RWPE2 (cell line): ENCODE measurements around the gene FANCC.

Experiments
- ATAC-seq: fragments of 200-7000 bp; cut with Tn5 transposase; 3 replicates; pipeline ENCODE4 v1.9.1; 2021; ENCODE audit warnings: low read depth
- DNase-seq: peaks from one replicate; pipeline ENCODE4 v3.0.0-alpha.2; 2020; ENCODE audit warnings: low spot score
- H3K27ac ChIP-seq: fragments of 450-650 bp; 2 replicates; pipeline ENCODE4 v1.5.1; 2017; ENCODE audit warnings: mild to moderate bottlenecking; ENCODE audit not compliant: poor library complexity, severe bottlenecking
- H3K27me3 ChIP-seq: fragments of 250-450 bp; sonication (Bioruptor Pico); 2 replicates; pipeline ENCODE4 v1.5.1; 2021; ENCODE audit warnings: mild to moderate bottlenecking, moderate library complexity; ENCODE audit not compliant: insufficient read depth, poor library complexity, severe bottlenecking
- H3K36me3 ChIP-seq: fragments of 250-450 bp; sonication (Bioruptor Pico); 2 replicates; pipeline ENCODE4 v1.5.1; 2020; ENCODE audit warnings: low read depth, mild to moderate bottlenecking, moderate library complexity
- H3K4me1 ChIP-seq: fragments of 250-450 bp; sonication (Bioruptor Pico); 2 replicates; pipeline ENCODE4 v1.5.1; 2021; ENCODE audit warnings: mild to moderate bottlenecking, moderate library complexity; ENCODE audit not compliant: insufficient read depth, poor library complexity, severe bottlenecking
- H3K4me3 ChIP-seq: fragments of 250-450 bp; sonication (Bioruptor Pico); 2 replicates; pipeline ENCODE4 v1.5.1; 2021; ENCODE audit warnings: mild to moderate bottlenecking, moderate library complexity; ENCODE audit not compliant: severe bottlenecking
- H3K9me3 ChIP-seq: fragments of 250-450 bp; sonication (Bioruptor Pico); 2 replicates; pipeline ENCODE4 v1.5.1; 2021; ENCODE audit warnings: mild to moderate bottlenecking, moderate library complexity; ENCODE audit not compliant: severe bottlenecking
- TF ChIP-seq, protein P1 (sequence below): fragments of 450-650 bp; IDR thresholded peaks from one replicate; pipeline ENCODE4 v1.5.1; 2017; ENCODE audit warnings: mild to moderate bottlenecking, moderate library complexity; ENCODE audit not compliant: poor library complexity, severe bottlenecking

Gene FANCC

DNA sequence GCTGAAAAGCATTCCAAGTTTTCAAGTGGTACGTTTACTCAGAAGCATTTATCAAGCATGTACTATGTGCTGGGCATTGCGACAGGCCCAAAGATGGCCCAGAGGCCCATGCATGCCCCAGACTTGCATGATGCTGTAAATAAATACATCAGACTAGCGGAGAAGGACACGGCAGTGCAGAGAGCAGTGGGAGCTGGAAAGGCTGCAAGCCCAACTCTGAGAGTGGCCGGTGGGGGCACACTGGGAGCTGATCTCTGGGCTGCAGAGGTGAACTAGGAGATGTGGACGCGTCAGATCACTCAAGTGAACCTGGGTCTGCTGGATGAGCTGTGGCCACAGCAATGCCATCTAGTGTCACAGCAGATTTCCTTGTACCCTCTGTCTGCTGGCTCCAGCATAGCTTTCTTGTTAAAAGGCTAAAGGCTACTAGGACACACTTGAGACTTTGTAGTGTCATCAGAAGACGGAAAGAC, 246.9 kb downstream of the FANCC start:
- no peak for ATAC-seq
- Histone ChIP-seq H3K4me1 (peaks cover 7% of the 10 kb centered on the region), H3K27ac (no peak overlapping the region), H3K4me3 (no peak overlapping the region), H3K36me3 (peaks cover 81% of the 10 kb centered on the region), H3K9me3 (no peaks in the 10 kb centered on the region), H3K27me3 (no peaks in the 10 kb centered on the region)
- no peak for DNase-seq
- TF ChIP-seq, protein P1, sequence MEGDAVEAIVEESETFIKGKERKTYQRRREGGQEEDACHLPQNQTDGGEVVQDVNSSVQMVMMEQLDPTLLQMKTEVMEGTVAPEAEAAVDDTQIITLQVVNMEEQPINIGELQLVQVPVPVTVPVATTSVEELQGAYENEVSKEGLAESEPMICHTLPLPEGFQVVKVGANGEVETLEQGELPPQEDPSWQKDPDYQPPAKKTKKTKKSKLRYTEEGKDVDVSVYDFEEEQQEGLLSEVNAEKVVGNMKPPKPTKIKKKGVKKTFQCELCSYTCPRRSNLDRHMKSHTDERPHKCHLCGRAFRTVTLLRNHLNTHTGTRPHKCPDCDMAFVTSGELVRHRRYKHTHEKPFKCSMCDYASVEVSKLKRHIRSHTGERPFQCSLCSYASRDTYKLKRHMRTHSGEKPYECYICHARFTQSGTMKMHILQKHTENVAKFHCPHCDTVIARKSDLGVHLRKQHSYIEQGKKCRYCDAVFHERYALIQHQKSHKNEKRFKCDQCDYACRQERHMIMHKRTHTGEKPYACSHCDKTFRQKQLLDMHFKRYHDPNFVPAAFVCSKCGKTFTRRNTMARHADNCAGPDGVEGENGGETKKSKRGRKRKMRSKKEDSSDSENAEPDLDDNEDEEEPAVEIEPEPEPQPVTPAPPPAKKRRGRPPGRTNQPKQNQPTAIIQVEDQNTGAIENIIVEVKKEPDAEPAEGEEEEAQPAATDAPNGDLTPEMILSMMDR, result no peak

- no peak overlapping the region for H3K4me3 ChIP-seq
- H3K9me3 ChIP-seq, result no peaks in the 10 kb centered on the region
- H3K27ac ChIP-seq, result no peak overlapping the region
- DNase-seq, result no peak
- H3K4me1 ChIP-seq, result peaks cover 26% of the 10 kb centered on the region
- H3K36me3 ChIP-seq, result peaks cover 84% of the 10 kb centered on the region
- TF ChIP-seq, protein P1, result no peak
- ATAC-seq, result no peak; the same call in 2 of the 3 replicates
- no peaks in the 10 kb centered on the region for H3K27me3 ChIP-seq
Observed at GRCh38 chr9:95067897-95068296, 249.6 kb downstream of the FANCC start.

GRCh38 chr9:95067057-95067456, 250.5 kb downstream of the FANCC start:
- no peak for DNase-seq
- Histone ChIP-seq H3K4me1 (peaks cover 26% of the 10 kb centered on the region), H3K27ac (no peak overlapping the region), H3K36me3 (peaks cover 92% of the 10 kb centered on the region), H3K4me3 (no peak overlapping the region), H3K27me3 (no peaks in the 10 kb centered on the region), H3K9me3 (no peaks in the 10 kb centered on the region)
- TF ChIP-seq, protein P1, result no peak
- ATAC-seq, result no peak

GRCh38 chr9:95065224-95065623, 252.3 kb downstream of the FANCC start:
- Histone ChIP-seq H3K4me1 (peaks cover 26% of the 10 kb centered on the region), H3K27me3 (no peaks in the 10 kb centered on the region), H3K4me3 (no peak overlapping the region), H3K36me3 (peaks cover 95% of the 10 kb centered on the region), H3K9me3 (no peaks in the 10 kb centered on the region), H3K27ac (peak overlapping the region; percentile 6)
- TF ChIP-seq, protein P1, result no peak
- DNase-seq, result no peak
- ATAC-seq, result peak; percentile 39; the same call in 1 of the 3 replicates

DNA sequence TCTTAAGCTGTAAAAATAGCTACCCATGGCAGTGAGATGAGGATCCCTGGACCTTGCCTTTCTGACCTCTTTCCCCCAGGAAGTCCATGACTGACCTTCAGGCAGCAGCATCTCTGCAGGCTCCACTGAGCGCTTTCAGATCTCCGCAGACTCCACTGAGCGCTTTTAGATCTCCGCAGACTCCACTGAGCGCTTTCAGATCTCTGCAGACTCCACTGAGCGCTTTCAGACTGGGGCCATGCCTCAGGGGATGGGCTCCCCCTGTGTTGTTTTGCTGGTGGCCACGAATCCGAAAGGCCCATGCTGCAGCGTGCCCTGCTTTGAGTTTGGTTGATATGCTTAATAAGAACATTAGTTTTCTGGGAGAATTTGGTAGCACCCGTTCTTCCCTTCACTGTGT, 254.2 kb downstream of the FANCC start:
- no peak for ATAC-seq
- H3K9me3 ChIP-seq, result no peaks in the 10 kb centered on the region
- no peak overlapping the region for H3K4me3 ChIP-seq
- H3K27ac ChIP-seq, result no peak overlapping the region
- DNase-seq, result no peak
- H3K27me3 ChIP-seq, result no peaks in the 10 kb centered on the region
- H3K36me3 ChIP-seq, result peaks cover 84% of the 10 kb centered on the region
- peaks cover 26% of the 10 kb centered on the region for H3K4me1 ChIP-seq
- TF ChIP-seq, protein P1, result no peak
